ENCODE measurements around the gene GLCE. TPM values are rescaled to one million over a fixed set of nuclear protein-coding genes. Genes with fewer than 3 reads are reported as not detected.

GLCE gene
- total and polyA plus RNA-seq, 10 of the 15 experiments (the other 5 are each of a cell fraction or from before 2014, with no cell fraction given) = 2.1 to 11.9 (median 2.9) TPM

DNA sequence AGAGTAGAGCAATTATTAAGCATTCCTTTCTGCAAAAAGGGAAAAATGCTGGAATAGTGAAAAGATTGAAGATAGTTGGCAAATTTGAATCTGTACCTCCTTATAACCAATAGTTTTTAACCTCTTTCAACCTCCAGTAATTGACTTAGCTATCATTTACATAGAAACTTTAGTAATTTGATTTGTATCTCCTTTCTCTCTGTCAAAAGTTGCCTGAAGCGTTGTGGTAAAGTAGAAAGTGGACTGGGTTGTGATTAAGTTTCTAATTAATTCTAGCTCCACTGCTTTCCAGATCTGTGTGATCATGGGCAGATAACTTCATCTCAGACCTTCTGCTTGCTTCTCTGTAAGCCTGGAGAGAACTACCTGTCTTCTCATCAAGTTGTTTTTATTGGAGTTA is 24.8 kb downstream of the GLCE start:
- ChIA-PET CTCF (interaction anchor here (0.5 kb wide), 1 partner anchor 41 kb away, joined by 3 read pairs; no protein-coding TSS in a partner anchor), SMC1A (ENCODE audit: uncharacterized antibody, unreplicated experiment) (interaction anchor here (1.0 kb wide), 1 partner anchor 83 kb away, joined by 3 read pairs; no protein-coding TSS in a partner anchor), RAD21 (ENCODE audit: unreplicated experiment) (no interaction called here), POLR2A (interaction anchor here (1.0 kb wide), 1 partner anchor 25 kb away, joined by 4 read pairs; the partner anchor contains the start of gene GLCE)
- Histone ChIP-seq H3K4me1 (ENCODE audit: control insufficient read depth, insufficient read depth, low read length) (no peaks in the 10 kb centered on the region; the same call in 1 of the 2 replicates), H3K27ac (ENCODE audit: control insufficient read depth, insufficient read depth) (no peak overlapping the region), H3K9me3 (replicated peaks; ENCODE audit: control insufficient read depth, insufficient read depth, low read length) (no peaks in the 10 kb centered on the region), H3K9ac (ENCODE audit: control insufficient read depth, insufficient read depth, low read length) (no peak overlapping the region), H3K36me3 (ENCODE audit: control insufficient read depth in 2 of 2, insufficient read depth in 2 of 2, low read length in 1 of 2) (no peaks in the 10 kb centered on the region), H4K20me1 (ENCODE audit: control insufficient read depth, insufficient read depth) (no peaks in the 10 kb centered on the region), H3K4me3 (no peak overlapping the region), H2AFZ (ENCODE audit: control insufficient read depth, low read depth, low read length) (no peak overlapping the region), H3K79me2 (ENCODE audit: control insufficient read depth, insufficient read depth, low read length) (no peaks in the 10 kb centered on the region), H3K4me2 (ENCODE audit: control insufficient read depth, insufficient read depth) (no peak overlapping the region), H3K27me3 (replicated peaks in 1 of 2; ENCODE audit: control insufficient read depth in 2 of 2, insufficient read depth in 2 of 2, low read length in 1 of 2) (no peaks in the 10 kb centered on the region)
- intact Hi-C loops (cut with micrococcal nuclease; ENCODE audit: unreplicated experiment) (no loop called here), in situ Hi-C loops (cut with MboI) (no loop called here)
- DNase-seq (ENCODE audit: low read depth, low spot score) = no peak
- 73% methylated on average over 1 of the region's 1 CpG for WGBS (ENCODE audit: insufficient coverage, insufficient replicate concordance, low lambda C conversion rate, missing lambda C conversion rate)
- FAIRE-seq = no peak
- BruUV-seq (replicated peaks) = no TSS peak
- no peak for ATAC-seq
- TF ChIP-seq WRNIP1 (IDR thresholded peaks at IDR 0.05; ENCODE audit: borderline replicate concordance, low read depth, low read length) (no peak), RBBP5 (conservative IDR thresholded peaks at IDR 0.05) (no peak), IKZF2 (IDR thresholded peaks at IDR 0.05) (no peak), MYB (IDR thresholded peaks at IDR 0.05; ENCODE audit: borderline replicate concordance, low read depth, low read length) (no peak), SMARCA5 (IDR thresholded peaks at IDR 0.05) (no peak), RELA (IDR thresholded peaks at IDR 0.05; ENCODE audit: borderline replicate concordance, partially characterized antibody) (no peak), NFYB (IDR thresholded peaks at IDR 0.05; ENCODE audit: insufficient read depth, low read depth, low read length) (no peak), ZZZ3 (IDR thresholded peaks at IDR 0.05; ENCODE audit: control insufficient read depth, insufficient read length, low read depth) (no peak), MEF2B (IDR thresholded peaks at IDR 0.05; ENCODE audit: partially characterized antibody, poor library complexity, severe bottlenecking) (no peak), SUPT20H (IDR thresholded peaks at IDR 0.05; ENCODE audit: borderline replicate concordance, control insufficient read depth, low read depth, low read length) (no peak), POLR2AphosphoS5 (IDR thresholded peaks at IDR 0.05; ENCODE audit: low read length) (no peak), NR2C1 (IDR thresholded peaks at IDR 0.05) (no peak), SIX5 (IDR thresholded peaks at IDR 0.05; ENCODE audit: low read depth, low read length, severe bottlenecking) (no peak), HCFC1 (IDR thresholded peaks at IDR 0.05; ENCODE audit: low read length) (no peak)
- TF ChIP-seq, protein P1, sequence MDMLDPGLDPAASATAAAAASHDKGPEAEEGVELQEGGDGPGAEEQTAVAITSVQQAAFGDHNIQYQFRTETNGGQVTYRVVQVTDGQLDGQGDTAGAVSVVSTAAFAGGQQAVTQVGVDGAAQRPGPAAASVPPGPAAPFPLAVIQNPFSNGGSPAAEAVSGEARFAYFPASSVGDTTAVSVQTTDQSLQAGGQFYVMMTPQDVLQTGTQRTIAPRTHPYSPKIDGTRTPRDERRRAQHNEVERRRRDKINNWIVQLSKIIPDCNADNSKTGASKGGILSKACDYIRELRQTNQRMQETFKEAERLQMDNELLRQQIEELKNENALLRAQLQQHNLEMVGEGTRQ (IDR thresholded peaks at IDR 0.05; ENCODE audit: borderline replicate concordance, low read depth, low read length) = no peak
- TF ChIP-seq, protein P2, sequence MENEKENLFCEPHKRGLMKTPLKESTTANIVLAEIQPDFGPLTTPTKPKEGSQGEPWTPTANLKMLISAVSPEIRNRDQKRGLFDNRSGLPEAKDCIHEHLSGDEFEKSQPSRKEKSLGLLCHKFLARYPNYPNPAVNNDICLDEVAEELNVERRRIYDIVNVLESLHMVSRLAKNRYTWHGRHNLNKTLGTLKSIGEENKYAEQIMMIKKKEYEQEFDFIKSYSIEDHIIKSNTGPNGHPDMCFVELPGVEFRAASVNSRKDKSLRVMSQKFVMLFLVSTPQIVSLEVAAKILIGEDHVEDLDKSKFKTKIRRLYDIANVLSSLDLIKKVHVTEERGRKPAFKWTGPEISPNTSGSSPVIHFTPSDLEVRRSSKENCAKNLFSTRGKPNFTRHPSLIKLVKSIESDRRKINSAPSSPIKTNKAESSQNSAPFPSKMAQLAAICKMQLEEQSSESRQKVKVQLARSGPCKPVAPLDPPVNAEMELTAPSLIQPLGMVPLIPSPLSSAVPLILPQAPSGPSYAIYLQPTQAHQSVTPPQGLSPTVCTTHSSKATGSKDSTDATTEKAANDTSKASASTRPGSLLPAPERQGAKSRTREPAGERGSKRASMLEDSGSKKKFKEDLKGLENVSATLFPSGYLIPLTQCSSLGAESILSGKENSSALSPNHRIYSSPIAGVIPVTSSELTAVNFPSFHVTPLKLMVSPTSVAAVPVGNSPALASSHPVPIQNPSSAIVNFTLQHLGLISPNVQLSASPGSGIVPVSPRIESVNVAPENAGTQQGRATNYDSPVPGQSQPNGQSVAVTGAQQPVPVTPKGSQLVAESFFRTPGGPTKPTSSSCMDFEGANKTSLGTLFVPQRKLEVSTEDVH (IDR thresholded peaks at IDR 0.05; ENCODE audit: low read depth, partially characterized antibody) = no peak
- TF ChIP-seq, protein P3, sequence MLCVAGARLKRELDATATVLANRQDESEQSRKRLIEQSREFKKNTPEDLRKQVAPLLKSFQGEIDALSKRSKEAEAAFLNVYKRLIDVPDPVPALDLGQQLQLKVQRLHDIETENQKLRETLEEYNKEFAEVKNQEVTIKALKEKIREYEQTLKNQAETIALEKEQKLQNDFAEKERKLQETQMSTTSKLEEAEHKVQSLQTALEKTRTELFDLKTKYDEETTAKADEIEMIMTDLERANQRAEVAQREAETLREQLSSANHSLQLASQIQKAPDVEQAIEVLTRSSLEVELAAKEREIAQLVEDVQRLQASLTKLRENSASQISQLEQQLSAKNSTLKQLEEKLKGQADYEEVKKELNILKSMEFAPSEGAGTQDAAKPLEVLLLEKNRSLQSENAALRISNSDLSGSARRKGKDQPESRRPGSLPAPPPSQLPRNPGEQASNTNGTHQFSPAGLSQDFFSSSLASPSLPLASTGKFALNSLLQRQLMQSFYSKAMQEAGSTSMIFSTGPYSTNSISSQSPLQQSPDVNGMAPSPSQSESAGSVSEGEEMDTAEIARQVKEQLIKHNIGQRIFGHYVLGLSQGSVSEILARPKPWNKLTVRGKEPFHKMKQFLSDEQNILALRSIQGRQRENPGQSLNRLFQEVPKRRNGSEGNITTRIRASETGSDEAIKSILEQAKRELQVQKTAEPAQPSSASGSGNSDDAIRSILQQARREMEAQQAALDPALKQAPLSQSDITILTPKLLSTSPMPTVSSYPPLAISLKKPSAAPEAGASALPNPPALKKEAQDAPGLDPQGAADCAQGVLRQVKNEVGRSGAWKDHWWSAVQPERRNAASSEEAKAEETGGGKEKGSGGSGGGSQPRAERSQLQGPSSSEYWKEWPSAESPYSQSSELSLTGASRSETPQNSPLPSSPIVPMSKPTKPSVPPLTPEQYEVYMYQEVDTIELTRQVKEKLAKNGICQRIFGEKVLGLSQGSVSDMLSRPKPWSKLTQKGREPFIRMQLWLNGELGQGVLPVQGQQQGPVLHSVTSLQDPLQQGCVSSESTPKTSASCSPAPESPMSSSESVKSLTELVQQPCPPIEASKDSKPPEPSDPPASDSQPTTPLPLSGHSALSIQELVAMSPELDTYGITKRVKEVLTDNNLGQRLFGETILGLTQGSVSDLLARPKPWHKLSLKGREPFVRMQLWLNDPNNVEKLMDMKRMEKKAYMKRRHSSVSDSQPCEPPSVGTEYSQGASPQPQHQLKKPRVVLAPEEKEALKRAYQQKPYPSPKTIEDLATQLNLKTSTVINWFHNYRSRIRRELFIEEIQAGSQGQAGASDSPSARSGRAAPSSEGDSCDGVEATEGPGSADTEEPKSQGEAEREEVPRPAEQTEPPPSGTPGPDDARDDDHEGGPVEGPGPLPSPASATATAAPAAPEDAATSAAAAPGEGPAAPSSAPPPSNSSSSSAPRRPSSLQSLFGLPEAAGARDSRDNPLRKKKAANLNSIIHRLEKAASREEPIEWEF (IDR thresholded peaks at IDR 0.05; ENCODE audit: insufficient replicate concordance, low read depth, low read length) = no peak

Measured in GM12878 (cell line).